Stomach (tissue), 4 donors: ENCODE results near the gene DPP10.

Source experiments
- CTCF ChIP-seq, 7 experiments: fragments of 450-650 bp in 4 of 7; fragments of 200-600 bp in 3 of 7; sonication (generic) in 3 of 7; IDR thresholded peaks; one replicate each; pipeline ENCODE4 v1.5.1; 2016 to 2019; ENCODE audit warnings: antibody characterized with exemption in 7 of 7, control low read depth in 2 of 7, mild to moderate bottlenecking in 1 of 7
- EP300 ChIP-seq: sonication (generic); formaldehyde crosslinking; IDR thresholded peaks from one replicate; pipeline ENCODE4 v1.6.1; 2017; ENCODE audit warnings: antibody characterized with exemption
- POLR2A ChIP-seq, 4 donors: fragments of 450-650 bp; IDR thresholded peaks; one replicate each; pipeline ENCODE4 v1.6.1; 2016; ENCODE audit warnings: antibody characterized with exemption in 4 of 4, control low read depth in 2 of 4, mild to moderate bottlenecking in 1 of 4, moderate library complexity in 1 of 4
- POLR2AphosphoS5 ChIP-seq, 3 donors: sonication (generic); formaldehyde crosslinking; IDR thresholded peaks; one replicate each; pipeline ENCODE4 v1.6.1; 2016; ENCODE audit warnings: antibody characterized with exemption in 3 of 3

DNA sequence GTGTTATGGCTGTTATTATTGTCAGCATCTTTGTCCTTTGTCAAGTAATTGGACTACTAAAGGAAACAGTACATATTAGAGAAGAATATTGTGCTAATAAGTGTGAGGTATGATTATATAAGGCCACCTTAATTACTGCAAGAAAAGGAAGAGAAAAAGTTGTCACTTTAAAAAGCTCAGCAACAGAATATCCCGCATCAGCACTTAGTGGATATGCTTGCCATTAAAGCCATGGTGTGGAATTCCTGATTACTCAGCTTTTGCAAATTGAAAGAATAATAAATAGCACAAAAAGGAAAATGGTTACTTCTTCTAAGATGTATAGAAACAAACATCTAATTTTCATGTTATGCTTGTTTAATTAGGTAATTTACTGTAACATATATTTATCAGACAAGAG lies 347.5 kb downstream of the DPP10 start:
- TF ChIP-seq CTCF (IDR thresholded peaks at IDR 0.05) (no peak), POLR2A (IDR thresholded peaks at IDR 0.05) (no peak), EP300 (no peak), POLR2AphosphoS5 (IDR thresholded peaks at IDR 0.05) (no peak)
